ENCODE results near the gene DOK6.

DNA sequence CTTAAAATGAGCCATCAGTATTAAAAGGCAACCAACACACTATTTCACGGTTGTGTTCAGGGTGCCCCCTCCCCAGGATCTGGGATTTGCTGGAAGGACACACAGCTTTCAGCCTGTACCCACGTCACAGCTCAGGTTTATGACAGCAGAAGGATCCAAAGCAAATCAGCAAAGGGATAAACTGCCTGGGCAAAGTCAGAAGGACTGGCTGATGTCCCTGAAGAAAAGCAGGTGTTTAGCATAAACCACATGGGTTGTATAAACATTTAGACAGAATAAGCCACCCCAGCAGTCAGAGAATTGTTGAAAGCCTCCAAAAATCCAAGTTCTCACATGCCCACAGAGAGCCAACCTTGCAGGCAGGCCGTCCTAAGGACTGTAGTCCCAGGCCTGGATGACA, 483.1 kb downstream of the DOK6 start:
- no peak for TF ChIP-seq EZH2 (IDR thresholded peaks at IDR 0.05)
- TF ChIP-seq, protein P1, sequence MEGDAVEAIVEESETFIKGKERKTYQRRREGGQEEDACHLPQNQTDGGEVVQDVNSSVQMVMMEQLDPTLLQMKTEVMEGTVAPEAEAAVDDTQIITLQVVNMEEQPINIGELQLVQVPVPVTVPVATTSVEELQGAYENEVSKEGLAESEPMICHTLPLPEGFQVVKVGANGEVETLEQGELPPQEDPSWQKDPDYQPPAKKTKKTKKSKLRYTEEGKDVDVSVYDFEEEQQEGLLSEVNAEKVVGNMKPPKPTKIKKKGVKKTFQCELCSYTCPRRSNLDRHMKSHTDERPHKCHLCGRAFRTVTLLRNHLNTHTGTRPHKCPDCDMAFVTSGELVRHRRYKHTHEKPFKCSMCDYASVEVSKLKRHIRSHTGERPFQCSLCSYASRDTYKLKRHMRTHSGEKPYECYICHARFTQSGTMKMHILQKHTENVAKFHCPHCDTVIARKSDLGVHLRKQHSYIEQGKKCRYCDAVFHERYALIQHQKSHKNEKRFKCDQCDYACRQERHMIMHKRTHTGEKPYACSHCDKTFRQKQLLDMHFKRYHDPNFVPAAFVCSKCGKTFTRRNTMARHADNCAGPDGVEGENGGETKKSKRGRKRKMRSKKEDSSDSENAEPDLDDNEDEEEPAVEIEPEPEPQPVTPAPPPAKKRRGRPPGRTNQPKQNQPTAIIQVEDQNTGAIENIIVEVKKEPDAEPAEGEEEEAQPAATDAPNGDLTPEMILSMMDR (IDR thresholded peaks at IDR 0.05), result no peak
